Measurements from ENCODE around the gene FUNDC2.

FUNDC2 gene

GRCh38 chrX:155070038-155070437 lies 43.4 kb downstream of the FUNDC2 start:
- no peak for DNase-seq (ENCODE audit: low read depth in 2 of 2)

- no peak for DNase-seq (ENCODE audit: low read depth in 2 of 2)
These were observed 44.0 kb downstream of the FUNDC2 start for GRCh38 chrX:155070663-155070974.

GRCh38 chrX:155070975-155071693 lies 44.5 kb downstream of the FUNDC2 start, which contains the start of the genes BRCC3, CMC4 and MTCP1:
Gene BRCC3 (plus strand): TSS chrX:155071508. CDS start chrX:155071528, 20 bp downstream.
Gene CMC4 (minus strand): TSS chrX:155071136. CDS start chrX:155064023, 7,113 bp downstream.
Gene MTCP1 (minus strand): TSS chrX:155071136. CDS start chrX:155066010, 5,126 bp downstream.
- DNase-seq (ENCODE audit: low read depth in 2 of 2), result peak; percentile 45 to 46

GRCh38 chrX:155071694-155072280 lies 45.1 kb downstream of the FUNDC2 start:
- DNase-seq (ENCODE audit: low read depth in 2 of 2), result no peak

GRCh38 chrX:155086202-155086840 lies 59.7 kb downstream of the FUNDC2 start:
- DNase-seq (ENCODE audit: low read depth in 2 of 2), result no peak

GRCh38 chrX:155086961-155087735 lies 60.5 kb downstream of the FUNDC2 start:
- DNase-seq (ENCODE audit: low read depth in 2 of 2), result no peak

- no peak for DNase-seq (ENCODE audit: low read depth in 2 of 2)
These were observed 67.9 kb downstream of the FUNDC2 start for GRCh38 chrX:155094468-155095061.

- DNase-seq (ENCODE audit: low read depth in 2 of 2), result no peak
These were observed 79.3 kb downstream of the FUNDC2 start for GRCh38 chrX:155105919-155106318.

- DNase-seq (ENCODE audit: low read depth in 2 of 2), result no peak
These were observed 81.8 kb downstream of the FUNDC2 start for GRCh38 chrX:155108427-155108826.

Data from fibroblast of skin of left quadriceps (primary cell).